ENCODE measurements around the gene ADAMTS16.

DNA sequence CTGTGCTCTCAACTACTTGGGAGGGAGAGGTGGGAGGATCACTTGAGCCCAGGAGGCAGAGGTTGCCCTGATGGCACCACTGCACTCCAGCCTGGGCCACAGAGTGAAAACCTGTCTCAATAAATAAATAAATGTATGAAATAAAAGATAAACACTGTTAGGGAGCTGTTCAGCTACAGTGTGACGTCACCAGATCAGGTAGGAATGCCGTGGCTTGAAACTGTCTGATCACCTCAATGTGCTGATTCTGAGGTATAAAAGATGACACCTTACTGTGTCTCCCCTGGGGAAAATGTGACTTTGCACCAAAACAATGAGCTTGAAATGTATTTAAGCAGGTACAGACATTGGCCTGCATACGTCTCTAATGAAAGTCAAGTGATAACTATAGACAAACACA lies 133.3 kb downstream of the ADAMTS16 start:
- TF ChIP-seq, protein P1, sequence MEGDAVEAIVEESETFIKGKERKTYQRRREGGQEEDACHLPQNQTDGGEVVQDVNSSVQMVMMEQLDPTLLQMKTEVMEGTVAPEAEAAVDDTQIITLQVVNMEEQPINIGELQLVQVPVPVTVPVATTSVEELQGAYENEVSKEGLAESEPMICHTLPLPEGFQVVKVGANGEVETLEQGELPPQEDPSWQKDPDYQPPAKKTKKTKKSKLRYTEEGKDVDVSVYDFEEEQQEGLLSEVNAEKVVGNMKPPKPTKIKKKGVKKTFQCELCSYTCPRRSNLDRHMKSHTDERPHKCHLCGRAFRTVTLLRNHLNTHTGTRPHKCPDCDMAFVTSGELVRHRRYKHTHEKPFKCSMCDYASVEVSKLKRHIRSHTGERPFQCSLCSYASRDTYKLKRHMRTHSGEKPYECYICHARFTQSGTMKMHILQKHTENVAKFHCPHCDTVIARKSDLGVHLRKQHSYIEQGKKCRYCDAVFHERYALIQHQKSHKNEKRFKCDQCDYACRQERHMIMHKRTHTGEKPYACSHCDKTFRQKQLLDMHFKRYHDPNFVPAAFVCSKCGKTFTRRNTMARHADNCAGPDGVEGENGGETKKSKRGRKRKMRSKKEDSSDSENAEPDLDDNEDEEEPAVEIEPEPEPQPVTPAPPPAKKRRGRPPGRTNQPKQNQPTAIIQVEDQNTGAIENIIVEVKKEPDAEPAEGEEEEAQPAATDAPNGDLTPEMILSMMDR (IDR thresholded peaks at IDR 0.05): no peak
- no peak for TF ChIP-seq POLR2A (IDR thresholded peaks at IDR 0.05)

Data from esophagus squamous epithelium (tissue), 4 donors.